C4-2B (cell line): ENCODE data around the gene SLC6A11.

Experiments used
- H3K27ac ChIP-seq: fragments of 450-650 bp; 2 replicates; pipeline ENCODE4 v1.5.1; 2017
- ZFX ChIP-seq: fragments of 450-650 bp; IDR thresholded peaks from 2 replicates; pipeline ENCODE4 v1.6.1; 2017
- TF ChIP-seq, protein P1 (sequence below): fragments of 450-650 bp; conservative IDR thresholded peaks from 2 replicates; pipeline ENCODE4 v1.5.1; 2017; ENCODE audit warnings: mild to moderate bottlenecking

SLC6A11 gene

DNA sequence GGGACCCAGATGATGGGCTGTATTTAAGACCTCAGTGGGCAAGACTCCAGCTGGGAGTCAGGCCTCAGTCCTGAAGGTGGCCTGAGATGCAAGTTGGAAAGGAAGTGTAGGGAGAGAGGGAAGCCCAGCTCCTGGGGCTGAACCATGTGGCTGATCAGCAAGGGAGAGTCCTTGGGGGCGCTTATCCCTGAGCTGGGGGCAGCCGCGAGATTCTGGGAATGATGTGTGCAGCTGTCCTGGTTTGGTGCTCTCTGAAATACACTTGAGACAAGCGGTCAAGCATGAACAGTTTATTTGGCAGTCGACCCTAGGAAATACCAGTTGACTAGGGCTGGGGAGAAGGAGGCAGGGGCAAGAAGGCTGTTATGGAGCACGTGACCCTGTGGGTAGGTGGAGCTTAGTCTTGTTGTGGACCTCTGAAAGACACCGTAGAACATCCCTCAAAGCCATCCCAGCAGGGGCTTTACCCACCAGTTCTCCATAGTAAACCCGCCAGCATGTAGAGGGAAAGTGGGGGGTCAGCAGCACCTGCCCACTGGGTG, 41.8 kb upstream of the SLC6A11 start:
- no peak overlapping the region for H3K27ac ChIP-seq
- TF ChIP-seq, protein P1, sequence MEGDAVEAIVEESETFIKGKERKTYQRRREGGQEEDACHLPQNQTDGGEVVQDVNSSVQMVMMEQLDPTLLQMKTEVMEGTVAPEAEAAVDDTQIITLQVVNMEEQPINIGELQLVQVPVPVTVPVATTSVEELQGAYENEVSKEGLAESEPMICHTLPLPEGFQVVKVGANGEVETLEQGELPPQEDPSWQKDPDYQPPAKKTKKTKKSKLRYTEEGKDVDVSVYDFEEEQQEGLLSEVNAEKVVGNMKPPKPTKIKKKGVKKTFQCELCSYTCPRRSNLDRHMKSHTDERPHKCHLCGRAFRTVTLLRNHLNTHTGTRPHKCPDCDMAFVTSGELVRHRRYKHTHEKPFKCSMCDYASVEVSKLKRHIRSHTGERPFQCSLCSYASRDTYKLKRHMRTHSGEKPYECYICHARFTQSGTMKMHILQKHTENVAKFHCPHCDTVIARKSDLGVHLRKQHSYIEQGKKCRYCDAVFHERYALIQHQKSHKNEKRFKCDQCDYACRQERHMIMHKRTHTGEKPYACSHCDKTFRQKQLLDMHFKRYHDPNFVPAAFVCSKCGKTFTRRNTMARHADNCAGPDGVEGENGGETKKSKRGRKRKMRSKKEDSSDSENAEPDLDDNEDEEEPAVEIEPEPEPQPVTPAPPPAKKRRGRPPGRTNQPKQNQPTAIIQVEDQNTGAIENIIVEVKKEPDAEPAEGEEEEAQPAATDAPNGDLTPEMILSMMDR = no peak
- TF ChIP-seq ZFX = no peak

DNA sequence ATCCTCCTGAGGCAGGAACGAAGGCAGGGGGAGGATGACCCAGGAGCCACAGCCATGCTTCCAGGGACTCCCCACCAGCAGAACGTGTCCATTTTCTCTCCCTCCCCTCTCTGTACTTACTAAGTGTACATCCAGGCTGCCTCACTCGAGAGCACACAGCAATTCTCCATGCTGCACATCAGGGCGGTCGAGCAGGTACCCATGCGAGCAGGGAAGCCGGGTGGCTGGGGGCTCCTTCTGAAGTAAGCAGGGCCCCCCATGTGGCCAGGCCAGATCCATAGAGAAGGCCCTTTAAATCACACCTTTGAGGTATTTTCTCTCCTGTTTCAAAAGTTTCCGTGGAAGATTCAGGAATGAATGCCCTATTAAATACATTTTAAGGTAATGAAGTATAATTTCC, 41.2 kb upstream of the SLC6A11 start:
- H3K27ac ChIP-seq = no peak overlapping the region
- TF ChIP-seq, protein P1 = no peak
- TF ChIP-seq ZFX = no peak

DNA sequence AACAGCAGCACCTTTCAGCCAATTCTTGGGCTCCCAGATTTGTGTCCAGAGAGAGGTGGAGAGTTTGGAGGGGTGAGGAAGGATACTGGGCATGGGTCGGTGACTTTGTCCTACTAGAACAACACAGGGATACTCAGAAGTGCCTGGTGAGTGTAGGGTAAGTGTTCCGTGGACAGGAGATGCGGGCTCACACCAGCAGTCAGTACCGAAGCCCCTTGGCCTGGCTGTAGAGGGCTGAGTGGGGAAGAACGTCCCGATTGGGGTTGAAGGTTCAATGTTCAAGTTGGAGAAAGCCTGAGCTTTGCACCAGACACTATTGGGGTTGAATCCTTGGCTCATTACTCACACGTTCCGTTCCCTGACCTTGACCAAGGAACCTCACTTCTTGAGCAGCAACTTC, 40.8 kb upstream of the SLC6A11 start:
- no peak overlapping the region for H3K27ac ChIP-seq
- TF ChIP-seq ZFX = no peak
- TF ChIP-seq, protein P1 = no peak

DNA sequence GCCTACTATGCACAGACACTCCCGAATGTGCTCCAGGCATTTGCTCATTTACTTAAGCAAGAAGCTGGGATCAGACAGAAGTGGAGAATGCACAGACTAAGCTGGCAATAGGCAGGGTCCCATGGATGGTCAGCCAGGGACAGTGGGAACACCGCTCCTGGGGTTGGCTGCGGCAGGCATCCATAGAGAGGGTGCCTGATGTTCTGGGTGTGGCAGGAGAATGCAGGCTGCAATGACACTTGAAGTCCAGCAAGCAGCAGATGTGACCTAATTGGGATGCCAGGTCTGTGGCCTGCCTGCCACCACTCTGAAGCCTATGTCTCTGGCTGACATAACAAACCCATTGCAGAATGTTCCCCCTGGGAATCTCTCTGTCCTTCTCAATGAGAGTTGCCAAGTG, 40.2 kb upstream of the SLC6A11 start:
- H3K27ac ChIP-seq = no peak overlapping the region
- TF ChIP-seq ZFX = no peak
- TF ChIP-seq, protein P1 = no peak

DNA sequence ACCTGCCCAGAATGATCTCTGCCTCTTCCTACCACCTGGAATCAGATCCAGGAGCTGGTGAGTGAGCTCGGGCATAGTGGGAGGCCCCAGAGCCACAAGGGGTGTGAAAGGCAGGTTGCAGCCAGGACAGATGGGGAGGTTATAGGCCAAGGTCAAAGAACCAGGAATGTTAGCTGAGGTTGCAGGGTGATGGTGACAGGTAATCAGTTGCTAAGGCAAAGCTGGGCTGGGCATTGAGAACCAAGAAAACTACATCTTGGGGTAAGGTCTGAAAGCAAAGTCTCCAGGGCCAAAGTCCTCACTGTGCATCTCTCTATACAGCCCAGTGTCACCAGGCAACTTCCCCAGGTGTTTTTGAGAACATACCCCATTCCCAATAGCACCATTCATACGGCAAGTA, 38.4 kb upstream of the SLC6A11 start:
- no peak for TF ChIP-seq ZFX
- TF ChIP-seq, protein P1 = no peak
- H3K27ac ChIP-seq = no peak overlapping the region

DNA sequence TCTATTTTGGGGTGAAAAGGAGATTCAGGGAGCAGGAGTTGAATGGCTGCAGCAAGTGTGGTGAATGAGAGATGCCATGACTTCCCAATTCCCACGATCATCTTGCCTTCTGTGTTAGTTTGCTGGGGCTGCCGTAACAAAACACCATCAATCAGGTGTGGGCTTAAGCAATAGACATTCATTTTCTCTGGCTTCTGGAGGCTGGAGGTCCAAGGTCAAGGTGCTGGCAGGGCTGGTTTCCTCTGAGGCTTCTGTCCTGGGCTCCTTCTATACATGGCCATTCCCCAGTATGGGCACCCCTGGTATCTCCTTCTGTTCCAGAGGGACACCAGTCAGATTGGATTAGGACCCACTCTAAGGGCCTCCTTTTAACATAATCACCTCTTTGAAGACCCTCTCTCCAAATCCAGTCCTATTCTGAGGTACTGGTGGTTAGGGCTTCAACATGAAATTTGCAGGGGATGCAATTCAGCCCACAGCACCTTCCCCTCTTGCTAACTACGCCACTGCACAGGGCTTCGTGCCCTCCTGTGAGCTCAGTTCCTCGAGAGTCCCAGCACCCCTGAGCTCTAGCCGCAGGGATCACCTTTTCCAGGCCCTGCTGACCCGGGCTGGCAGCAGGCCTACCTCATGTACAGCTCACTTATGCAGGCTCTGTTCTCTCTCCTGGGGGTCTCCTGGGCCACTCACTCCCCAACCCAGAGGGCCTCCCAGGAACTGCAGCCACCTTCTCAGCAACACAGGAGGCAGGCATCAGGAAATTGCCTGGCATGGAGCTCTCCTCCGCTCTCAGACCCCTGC, 37.3 kb upstream of the SLC6A11 start:
- TF ChIP-seq ZFX = no peak
- TF ChIP-seq, protein P1 = no peak
- no peak overlapping the region for H3K27ac ChIP-seq

DNA sequence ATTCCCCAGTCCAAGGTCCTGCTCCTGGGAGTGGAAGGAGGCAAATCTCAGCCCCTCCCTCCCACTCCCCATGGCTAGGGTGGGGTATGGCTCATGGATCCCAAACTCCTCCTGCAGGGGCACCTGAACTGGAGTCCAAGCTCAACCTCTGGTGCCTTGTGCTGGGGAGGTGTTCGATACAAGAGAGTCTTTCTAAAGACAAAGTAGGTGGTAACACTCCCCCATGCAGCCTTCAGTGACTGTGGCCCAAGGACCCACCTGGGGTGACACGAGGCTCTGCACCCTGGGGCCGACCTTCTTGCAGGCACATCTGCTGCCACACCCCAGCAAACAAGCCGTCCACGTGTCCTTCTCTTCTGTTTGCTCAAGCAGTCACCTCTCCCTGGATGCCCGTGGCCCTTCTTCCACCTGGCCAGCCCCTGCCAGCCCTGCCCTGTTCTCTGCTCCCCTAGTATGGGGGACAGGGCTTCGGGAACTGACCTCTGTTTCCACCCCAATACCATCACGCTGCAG, 36.7 kb upstream of the SLC6A11 start:
- TF ChIP-seq, protein P1 = no peak
- TF ChIP-seq ZFX = no peak

More for the DNA sequence above, 36.7 kb upstream of the SLC6A11 start:
- no peak overlapping the region for H3K27ac ChIP-seq
